HG03039 (cell line): ENCODE data around the gene RPL3.

Experiments used
- ATAC-seq: cut with Tn5 transposase; IDR thresholded peaks from one replicate; pipeline ENCODE4 v1.9.1; 2021; ENCODE audit warnings: mild to moderate bottlenecking, moderate library complexity; ENCODE audit not compliant: unreplicated experiment

RPL3 gene

DNA sequence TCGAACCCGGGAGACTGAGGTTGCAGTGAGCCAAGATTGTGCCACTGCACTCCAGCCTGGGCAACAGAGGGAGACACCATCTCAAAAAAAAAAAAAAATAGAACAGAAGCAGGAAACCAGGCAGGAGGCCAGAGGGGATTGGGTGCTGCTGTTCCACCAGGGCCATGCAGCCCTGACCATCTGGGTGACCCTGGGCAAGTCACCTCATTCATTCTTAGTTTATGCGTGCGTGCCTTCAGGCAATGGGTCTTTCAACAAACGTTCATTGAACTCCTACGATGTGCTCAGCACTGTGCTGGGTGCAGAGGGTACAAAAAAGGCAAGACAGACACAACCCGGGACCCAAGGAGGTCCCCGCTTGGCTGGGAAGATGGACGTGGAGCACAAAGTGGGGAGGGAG, 18.3 kb downstream of the RPL3 start:
- ATAC-seq: no peak

DNA sequence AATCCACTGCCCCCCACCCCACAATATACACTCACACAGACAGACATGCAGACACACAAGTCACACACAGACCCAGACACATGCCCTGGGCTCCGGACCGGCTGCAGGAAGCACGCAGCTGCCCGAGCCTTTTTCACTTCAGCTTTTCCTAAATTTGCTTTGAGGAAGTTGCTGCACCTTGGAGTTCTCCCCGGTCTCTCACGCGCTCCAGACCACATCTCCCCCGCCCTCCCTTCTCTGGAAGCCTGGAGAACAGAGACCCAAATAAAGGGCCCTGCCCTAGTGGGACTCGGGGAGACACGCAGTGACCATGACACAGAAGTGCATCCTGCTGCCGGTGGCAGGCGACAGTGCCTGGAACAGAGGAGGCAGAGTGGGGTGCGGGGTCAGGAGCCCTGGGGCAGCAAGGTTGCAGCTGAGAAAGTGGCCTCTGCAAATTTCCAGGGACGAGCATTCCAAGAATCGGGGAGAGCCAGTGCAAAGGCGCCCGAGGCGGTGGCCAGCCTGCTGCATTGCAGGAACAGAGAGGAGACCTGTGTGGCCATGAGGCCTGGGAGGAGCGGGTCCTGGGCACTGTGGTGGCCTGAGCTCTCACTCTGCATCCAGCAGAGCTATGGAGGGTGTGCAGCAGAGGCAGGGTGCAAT, 19.1 kb downstream of the RPL3 start:
- ATAC-seq: no peak

DNA sequence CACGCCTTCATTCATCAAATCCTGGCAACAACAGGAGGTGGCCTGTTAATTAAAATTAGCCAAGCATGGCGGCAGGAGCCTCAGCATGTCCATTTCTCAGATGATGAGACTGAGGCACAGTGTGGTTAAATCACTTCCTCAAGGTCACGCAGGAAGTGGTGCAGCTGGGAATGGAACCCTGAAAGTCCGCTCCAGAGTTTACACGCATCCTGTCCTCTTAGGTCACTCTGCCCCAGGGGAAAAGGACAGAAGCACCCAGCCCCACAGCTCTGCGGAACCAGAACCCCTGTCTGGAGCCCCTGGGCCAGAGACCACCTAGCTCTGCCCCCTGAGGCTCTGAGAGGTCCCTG, 19.6 kb downstream of the RPL3 start:
- no peak for ATAC-seq

DNA sequence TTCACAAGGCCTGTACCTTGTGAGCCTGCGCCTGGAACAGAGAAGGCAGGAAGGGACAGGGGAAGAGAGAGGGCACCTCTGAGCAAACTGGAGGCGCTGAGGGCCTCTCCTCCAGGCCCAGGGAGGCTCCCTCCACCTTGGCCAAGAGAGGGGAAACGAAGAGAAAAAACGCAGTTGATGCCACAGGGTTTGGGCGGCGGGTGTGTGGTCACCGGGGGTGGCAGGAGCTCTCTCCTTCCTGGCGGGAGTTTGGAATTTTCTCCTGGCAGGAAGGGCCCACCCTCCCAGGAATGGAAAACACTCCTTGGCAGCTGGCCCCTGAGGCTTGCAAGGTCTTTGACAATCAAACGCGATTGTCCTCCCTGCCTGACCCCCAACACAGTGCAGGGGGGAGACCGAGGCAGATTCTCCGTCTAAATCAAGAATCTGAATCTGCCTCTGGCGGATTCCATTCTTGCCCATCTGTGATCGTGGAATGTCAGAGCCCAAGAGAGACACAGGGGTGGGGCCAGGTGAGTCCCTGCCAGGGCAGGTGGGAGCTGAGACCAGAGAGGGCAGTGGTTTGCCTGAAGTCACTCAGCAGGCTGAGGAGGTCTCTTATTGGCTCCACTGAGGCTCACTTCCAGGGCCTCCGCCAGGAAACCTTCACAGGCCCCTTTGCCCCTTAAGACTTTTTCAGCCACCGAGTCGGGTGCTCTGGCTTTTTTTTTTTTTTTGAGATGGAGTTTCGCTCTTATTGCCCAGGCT, 21.0 kb downstream of the RPL3 start:
- ATAC-seq: no peak

DNA sequence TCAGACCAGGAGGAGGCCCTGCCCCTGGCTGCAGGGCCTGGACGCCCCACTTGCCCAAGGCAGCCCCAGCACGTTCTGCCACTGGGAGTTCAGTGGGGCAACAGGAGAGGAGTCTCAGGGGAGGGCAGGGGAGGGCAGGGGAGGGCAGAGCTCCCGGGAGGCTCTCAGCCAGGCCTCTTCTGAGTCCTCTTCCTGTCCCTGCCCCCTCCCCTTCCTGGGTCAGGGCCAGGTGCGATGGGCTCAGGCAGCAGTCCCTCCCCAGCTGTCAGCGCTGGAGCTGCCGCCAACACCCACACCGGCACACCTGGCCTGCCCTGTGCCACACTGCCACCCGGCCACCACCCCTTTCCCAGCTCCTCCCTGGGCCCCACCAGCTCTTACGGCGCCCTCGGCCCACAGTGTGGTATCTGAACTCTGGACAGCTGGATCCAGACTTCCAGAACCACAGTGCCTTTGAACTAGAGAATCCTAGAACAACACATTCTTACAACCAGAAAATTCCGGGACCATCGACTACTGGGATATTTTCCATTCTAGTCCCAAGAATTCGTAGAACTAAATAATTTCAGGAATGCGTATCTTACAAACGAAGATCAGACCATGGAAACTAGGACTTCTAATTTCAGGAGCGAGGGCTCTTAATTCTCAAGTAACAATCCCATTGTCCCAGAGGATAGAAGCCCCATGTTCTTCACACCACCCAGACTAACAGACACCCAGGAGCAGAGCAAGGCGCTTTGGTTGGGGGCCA, 21.8 kb downstream of the RPL3 start:
- no peak for ATAC-seq

DNA sequence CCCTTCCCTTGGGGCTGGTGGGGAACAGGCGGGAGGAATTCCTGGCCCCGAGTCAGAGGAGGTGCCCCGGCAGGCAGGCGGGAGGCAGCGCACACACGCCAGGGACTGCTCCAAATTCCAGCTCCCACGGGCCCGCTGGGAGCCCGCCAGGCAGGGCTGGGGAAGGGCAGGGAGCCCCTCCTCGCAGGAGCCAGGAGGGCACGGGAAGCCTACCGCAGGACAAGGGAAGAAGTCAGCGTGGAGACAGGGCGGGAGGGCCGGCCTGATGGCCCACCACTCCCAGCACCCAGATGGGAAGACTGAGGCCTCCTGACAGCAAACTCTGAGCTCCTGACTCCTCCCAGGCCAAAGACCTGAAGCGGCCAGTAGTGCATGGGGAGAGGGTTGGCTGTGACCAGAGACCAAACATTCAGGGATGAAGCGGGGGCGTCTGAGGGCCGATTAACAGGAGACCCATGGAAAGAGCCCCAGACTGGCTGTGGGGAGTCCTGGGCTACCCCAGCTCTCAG, 22.4 kb downstream of the RPL3 start:
- ATAC-seq: no peak

DNA sequence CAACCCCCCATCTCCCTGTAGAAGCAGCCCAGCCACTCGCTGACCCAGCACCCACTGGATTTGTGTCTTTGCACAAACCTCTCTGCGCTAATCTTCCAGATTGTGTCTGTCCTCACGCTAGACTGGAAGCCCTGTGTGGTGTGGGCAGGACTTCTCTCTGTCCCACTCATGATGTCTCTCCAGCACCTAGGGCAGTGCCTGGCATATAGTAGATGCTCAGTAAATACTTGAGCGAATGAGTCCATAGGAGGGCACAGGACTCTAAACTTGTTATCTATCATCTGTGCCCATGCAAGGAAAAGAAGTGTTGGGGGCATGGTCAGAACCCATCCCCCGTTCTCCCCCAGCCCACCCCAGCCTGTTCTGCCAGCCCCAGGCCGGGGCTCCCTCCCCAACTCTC, 22.9 kb downstream of the RPL3 start:
- ATAC-seq: no peak

DNA sequence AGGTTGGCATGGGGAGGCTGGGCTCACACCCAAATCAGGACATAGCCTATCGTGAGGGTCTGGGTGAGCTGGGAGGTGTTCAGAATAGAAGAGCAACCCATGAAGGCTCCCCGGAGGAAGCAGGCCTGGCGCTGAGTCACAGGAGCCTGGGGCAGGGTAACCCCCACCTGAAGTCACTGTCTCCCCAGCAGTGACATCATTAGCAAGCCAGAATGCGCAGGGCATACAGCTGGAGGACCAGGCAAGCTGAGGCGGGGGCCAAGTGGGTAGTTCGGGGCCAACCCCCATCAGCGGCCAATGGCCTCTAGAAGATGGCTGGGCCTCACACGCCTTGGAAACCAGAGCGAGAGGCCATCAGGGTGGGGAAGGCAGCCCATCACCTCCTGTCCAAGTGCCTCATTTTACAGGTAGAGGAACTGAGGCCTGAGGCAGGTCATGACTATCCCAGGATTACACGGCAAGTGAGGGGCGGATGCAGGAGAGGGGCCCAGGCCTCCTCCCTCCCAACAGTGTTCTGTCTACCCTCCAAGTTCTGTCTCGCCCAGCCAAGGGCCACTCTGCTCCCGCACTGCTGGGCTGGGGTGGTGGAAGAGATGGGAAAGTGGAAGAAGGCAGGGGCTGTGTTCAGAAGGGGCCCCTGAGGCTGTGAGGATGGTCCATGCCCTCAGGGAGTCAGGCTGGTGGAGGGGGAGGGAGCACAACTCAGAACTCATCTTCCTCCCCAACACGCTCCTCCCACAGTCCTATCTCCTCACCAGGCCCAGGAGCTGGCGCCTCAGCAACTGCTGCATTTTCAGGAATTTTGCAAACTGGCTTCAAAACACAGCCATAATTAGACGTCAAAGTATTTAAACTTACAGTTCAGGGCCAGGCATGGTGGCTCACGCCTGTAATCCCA, 24.6 kb downstream of the RPL3 start:
- ATAC-seq: no peak

DNA sequence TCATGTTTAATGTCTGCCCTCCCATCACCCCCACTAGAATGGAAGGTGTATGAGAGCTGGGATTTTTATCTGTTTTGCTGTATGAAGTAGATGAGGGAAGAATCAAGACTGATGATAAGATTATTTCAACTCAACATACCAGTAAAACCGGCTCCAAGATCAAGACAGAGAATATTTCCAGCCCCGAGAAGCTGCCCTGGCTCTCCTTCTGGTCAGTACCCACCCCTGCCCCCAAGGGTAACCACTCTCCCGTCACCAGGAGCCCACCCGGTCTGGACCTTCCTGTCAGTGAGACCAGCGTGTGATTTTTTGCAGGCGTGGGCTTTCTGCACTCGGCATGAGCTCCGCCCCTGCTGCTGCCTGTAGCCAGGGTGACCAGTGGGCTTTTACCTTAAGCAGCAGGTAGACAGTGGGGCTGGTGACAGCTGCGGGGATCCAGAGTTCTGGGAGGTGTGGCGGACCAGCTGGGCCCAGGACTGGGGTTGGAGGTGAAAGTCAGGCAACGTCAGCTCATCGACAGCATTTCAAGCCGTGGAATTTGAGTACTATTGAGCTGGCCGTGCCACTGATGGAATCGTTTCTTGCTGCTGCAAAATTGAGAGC, 25.6 kb downstream of the RPL3 start:
- ATAC-seq: no peak

DNA sequence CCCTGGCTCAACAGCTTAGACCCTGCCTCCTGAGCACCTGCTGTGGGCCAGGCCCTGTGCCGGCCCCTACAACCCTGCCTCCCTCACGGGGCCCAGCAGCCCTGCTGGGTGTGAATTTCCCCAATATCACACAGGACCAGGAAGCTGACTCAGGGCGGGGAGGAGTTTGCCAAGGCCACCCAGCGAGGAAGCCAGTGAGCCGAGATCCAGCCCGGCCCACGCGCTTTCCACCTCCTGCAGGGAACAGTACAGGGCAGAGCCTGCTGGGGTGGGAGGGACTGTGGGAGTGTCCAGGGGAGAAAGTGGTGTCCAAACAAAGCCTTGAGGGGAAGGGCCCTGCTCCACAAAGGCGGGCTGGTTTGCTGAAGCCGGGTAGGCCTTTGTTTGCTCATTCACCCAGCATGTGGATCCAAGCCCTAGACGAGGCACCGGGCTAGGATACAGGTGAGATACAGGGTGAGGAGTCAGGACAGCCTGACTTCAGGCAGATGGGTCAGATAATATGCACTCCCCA, 26.8 kb downstream of the RPL3 start:
- ATAC-seq: no peak

DNA sequence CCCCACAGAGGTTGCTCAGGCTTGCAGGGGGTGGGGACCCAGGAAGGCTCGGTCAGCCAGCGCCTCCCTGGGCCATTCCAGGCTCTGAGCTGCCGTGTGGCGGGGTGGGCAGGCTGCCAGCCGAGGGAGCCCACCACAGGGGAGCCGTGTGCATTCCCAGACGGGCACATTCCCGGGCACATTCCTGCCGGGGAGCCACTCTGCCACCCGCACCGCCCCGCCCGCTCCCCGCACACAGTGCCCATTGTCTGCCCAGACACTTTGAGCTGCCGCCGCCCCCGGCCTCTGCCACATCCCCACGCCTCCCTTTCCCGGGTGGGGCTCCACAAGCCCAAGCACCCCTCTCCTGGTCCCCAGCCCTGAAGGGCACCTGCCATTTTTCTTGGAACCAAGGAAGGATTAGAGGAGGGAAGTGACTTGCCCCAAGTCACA, 27.4 kb downstream of the RPL3 start:
- no peak for ATAC-seq

DNA sequence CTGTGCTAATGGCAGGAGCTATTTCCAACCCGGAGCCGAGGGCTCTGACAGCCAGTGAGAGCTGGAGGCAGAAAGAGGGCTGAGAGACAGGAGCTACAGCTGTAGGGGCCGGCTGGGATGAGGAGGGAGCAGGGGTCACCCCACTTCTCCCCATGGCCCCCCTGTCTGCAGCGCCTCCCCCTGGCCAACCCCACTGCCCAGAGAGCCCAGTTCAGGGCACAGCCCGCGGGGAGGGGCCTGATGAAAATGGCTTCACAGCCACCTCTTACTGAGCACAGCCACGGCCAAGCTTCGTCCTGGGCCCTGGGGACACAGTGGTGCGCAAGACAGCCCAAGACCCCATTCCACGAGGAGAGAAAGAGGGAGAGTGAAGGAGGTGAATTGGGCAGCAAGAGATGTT, 27.9 kb downstream of the RPL3 start:
- ATAC-seq: no peak

DNA sequence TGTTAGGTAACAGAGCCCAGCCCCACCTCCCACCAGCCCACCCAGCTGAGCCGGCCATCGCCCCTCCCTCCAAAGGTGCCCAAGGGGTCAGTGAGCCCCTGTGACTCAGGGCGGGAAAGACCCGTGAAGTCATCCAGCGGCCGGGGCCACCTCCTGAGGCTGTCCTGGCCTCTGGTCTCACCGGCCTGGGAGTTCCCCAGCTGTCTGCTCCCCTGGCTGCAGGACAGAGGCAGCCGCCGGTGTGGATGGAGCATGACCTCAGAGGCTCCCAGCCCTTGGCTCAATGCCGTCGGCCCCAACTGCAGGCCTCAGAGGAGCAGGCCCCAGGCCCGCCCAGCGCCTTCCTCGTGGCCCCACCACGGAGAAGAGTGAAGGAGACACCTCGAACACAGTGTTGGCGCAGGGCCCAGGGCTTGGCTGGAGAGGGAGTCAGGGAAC, 28.7 kb downstream of the RPL3 start:
- no peak for ATAC-seq

DNA sequence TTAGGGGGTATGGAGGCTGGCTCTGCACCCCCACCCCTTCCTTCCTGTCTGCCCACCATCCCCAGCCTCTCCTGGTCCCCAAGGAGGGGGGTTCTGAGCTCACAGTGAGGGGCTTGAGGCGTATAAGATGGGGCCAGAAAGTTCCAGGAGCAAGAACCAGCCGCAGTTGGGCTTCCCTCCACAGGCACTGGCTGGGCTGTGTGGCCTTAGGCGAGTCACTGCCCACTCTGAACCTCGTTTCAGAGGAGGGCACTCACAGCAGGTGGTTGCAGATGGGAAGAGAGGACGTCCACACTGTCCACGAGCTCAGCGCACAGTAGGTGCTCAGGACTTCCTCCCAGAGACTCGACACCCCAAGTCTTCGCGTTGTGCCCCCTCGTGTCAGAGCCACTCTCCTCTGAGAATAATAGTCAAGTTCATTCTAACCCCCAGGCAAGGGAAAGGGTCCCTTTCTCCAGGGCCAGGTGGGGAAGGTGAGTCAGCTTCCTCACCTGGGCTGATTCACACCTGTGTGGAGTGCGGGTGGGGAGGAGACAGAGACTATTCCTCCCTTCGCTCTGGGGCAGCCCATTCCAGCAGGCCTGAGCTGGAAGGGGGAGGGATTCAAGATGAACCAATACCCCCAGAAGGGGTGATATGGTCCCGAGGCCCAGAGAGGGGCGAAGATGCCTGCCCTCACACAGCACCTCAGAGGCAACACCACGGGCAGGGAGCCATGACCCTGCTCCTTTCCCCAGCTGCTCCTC, 29.3 kb downstream of the RPL3 start:
- ATAC-seq: no peak

DNA sequence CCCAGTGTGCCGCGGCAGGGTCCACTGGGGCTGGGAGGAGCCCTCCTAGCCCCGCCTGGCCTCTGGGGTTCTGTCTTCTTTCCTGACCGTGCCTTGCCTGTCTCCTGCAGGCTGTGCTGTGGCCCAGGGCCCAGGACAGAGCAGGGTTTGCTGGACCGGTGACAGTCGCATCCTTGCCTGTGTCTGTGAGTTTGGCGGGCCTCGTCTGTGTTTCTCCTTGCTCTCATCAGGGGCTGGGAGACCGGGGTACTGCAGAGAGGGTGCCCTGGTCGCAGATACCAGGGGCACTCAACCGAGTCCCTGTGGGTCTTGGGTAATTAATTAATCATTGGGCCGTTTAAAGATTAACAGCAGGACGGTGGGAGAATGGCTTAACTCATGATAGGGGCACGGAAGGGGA, 29.9 kb downstream of the RPL3 start:
- no peak for ATAC-seq

DNA sequence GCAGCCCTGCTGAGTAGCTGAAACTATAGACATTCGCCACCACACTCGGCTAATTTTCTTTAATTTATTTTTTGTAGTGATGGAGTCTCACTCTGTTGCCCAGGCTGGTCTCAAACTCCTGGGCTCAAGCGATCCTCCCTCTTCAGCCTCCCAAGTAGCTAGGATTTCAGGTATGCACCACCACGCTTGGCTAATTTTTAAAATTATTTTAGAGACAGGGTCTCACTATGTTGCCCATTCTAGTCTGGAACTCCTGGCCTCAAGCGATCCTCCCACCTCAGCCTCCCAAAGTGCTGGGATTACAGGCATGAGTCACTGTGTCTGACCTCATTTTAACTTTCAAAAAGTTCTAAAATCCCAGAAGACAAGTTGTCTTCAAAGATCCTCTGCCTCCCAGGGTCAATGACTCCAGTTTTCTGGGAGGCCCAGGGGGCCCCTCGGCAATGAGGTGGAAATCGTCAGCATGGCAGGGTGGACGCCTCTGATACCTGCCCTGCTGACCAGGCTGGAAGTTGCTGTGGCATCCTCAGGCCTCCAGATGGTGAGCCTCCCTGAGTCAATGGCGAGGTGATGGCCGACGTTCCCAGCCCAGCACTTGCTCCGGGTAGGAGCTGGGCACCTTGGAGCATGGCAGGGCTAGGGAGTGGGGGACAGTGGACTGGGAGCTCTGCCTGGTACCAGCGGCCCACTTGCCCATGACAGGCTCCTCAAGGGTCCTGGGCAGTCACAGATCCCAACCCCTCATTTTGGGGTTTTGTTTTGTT, 31.1 kb downstream of the RPL3 start:
- ATAC-seq: no peak

DNA sequence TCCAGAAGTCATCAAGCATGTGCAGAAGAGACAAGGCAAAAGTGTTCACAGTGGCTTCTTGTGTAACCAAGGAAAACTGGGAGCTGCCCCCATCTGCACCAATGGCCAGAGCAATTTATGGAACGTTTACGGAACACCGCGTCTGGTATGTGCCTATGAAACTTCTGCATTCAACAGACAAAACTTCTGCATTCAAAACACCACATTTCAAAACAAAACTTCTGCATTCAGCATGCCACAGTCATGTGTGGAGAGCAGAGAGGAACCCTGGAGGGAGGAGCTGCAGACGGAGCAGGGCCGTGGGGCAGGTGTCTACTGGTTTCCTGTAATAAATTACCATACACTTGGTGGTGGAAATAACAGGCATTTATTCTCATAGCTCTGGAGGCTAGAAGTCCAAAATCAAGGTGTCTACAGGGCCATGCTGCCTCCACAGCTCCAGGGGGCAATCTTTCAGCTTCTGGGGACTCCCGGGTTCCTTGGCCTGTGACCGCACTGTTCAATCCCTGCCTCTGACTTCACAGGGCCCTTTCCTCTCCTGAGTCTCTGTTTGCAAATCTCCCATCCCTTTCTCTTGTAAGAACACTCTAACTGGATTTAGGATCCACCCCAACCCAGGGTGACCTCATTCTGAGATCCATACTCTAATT, 32.2 kb downstream of the RPL3 start:
- ATAC-seq: no peak

DNA sequence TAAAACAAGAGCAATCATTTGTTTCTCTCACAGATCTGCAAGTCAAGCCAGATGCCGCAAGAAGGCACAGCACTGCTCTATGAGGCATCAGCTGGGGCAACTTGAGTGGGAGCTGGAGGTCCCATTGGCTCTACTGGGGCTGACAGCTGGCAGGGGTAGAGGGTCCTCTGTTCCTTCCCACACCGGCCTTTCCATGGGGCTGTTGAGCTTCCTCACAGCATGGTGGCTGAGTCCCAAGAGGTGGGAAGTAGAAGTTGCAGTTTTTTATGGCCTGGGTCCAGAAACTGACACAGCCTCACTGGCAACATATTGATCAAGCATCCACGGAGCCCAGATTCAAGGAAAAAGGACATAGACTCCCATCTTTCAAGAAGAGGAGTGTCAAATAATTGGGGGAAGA, 34.4 kb downstream of the RPL3 start:
- ATAC-seq: no peak
